NB4 (cell line): ENCODE data around the gene SENP6.
A peak's percentile ranks its signal among the peaks of the same experiment; 100 is the strongest.

Experiments used
- DNase-seq: peaks from one replicate; pipeline ENCODE4 v3.0.0; 2010; ENCODE audit warnings: low read depth
- H3K4me3 ChIP-seq: one replicate; pipeline ENCODE4 v1.5.1; 2011; ENCODE audit warnings: mild to moderate bottlenecking, low read depth, low read length, moderate library complexity
- CTCF ChIP-seq: IDR thresholded peaks from one replicate; pipeline ENCODE4 v1.5.1; 2012; ENCODE audit warnings: low read depth, low read length
- MAX ChIP-seq: IDR thresholded peaks from 2 replicates; pipeline ENCODE4 v1.6.1; 2011; ENCODE audit warnings: low read depth, low read length
- MYC ChIP-seq: IDR thresholded peaks from 2 replicates; pipeline ENCODE4 v1.6.1; 2011; ENCODE audit warnings: low read depth, low read length
- POLR2A ChIP-seq: IDR thresholded peaks from 2 replicates; pipeline ENCODE4 v1.6.1; 2011; ENCODE audit warnings: mild to moderate bottlenecking; ENCODE audit not compliant: insufficient read length; ENCODE audit errors: extremely low read depth

Gene SENP6

GRCh38 chr6:75752365-75752764, 150.7 kb downstream of the SENP6 start:
- no peak for TF ChIP-seq POLR2A
- TF ChIP-seq MYC = no peak
- TF ChIP-seq CTCF = no peak
- H3K4me3 ChIP-seq = no peak overlapping the region
- no peak for DNase-seq

- no peak overlapping the region for H3K4me3 ChIP-seq
- DNase-seq = peak; percentile 8
- TF ChIP-seq MYC (no peak), MAX (no peak), CTCF (no peak), POLR2A (no peak)
Observed at GRCh38 chr6:75755704-75756103, 154.0 kb downstream of the SENP6 start.

GRCh38 chr6:75757295-75757694, 155.6 kb downstream of the SENP6 start:
- TF ChIP-seq MAX (no peak), MYC (no peak), POLR2A (no peak), CTCF (no peak)
- DNase-seq = no peak
- H3K4me3 ChIP-seq = no peak overlapping the region

DNA sequence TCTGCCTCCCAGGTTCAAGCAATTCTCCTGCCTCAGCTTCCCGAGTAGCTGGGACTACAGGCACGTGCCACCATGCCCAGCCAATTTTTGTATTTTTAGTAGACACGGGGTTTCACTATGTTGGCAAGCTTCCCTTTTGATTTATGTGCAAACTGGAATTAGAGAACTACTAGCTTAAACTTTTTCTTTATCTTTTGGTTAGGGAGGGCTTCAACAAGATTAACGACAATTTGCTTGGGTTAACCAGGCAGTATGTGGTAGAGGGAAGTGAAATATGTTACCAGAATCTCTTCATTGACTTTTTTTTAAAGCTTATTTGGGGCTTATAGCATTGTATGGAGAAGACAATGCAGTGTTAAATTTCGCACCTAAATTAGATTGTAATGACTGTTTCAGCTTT, 156.4 kb downstream of the SENP6 start:
- TF ChIP-seq MAX = no peak
- TF ChIP-seq POLR2A = no peak
- no peak for TF ChIP-seq CTCF
- no peak for TF ChIP-seq MYC
- no peak for DNase-seq
- H3K4me3 ChIP-seq = no peak overlapping the region

- H3K4me3 ChIP-seq = no peak overlapping the region
- TF ChIP-seq POLR2A (no peak), CTCF (no peak), MYC (no peak), MAX (no peak)
- DNase-seq = peak; percentile 25
Observed at GRCh38 chr6:75759207-75759606, 157.5 kb downstream of the SENP6 start.

DNA sequence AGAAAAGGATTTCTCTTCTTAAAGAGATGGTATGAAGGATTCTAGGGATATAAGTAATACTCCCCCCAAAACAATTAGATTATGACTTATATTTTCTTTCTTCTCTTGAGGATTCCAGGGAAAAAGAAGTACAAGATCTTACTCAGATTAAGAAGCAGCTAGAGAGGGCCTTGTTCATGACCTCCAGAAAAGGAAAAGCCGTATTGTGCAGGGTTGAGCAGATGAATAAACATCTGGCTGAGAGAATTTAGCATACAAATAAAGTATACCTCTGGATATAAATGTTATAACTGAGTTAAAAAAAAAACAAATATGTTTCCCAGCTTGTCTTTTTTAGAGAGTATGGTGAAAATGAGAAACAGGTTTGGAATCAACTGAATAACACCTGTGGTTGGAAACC, 158.6 kb downstream of the SENP6 start:
- no peak overlapping the region for H3K4me3 ChIP-seq
- no peak for DNase-seq
- no peak for TF ChIP-seq POLR2A
- TF ChIP-seq MAX = no peak
- TF ChIP-seq MYC = no peak
- TF ChIP-seq CTCF = no peak
